Activated naive CD8-positive, alpha-beta T cell treated with anti-CD3 and anti-CD28 coated beads for 36 hours (primary cell): Measurements from ENCODE around the gene YLPM1. TPM values are rescaled to one million over a fixed set of nuclear protein-coding genes. Genes with fewer than 3 reads are reported as not detected.

Experiments
- DNase-seq: peaks from one replicate; pipeline ENCODE4 v3.0.0; 2021
- H3K27ac Mint-ChIP-seq: one replicate; pipeline ENCODE4 v1.8.0; 2022; ENCODE audit warnings: mild to moderate bottlenecking, moderate library complexity, mixed read lengths
- H3K27me3 Mint-ChIP-seq: one replicate; pipeline ENCODE4 v1.8.0; 2022; ENCODE audit warnings: mild to moderate bottlenecking, mixed read lengths
- H3K36me3 Mint-ChIP-seq: one replicate; pipeline ENCODE4 v1.8.0; 2021; ENCODE audit warnings: mild to moderate bottlenecking, mixed read lengths
- H3K4me1 Mint-ChIP-seq: one replicate; pipeline ENCODE4 v1.8.0; 2021; ENCODE audit warnings: mixed read lengths
- H3K4me3 Mint-ChIP-seq: one replicate; pipeline ENCODE4 v1.8.0; 2022; ENCODE audit warnings: mild to moderate bottlenecking, moderate library complexity, mixed read lengths
- H3K9me3 Mint-ChIP-seq: one replicate; pipeline ENCODE4 v1.8.0; 2022; ENCODE audit warnings: mixed read lengths
- total RNA-seq, 2 experiments: library from RNA; stranded (reverse); gene quantifications; one replicate each; pipeline ENCODE4 v1.2.3, GENCODE V29; 2021

The YLPM1 gene, protein sequence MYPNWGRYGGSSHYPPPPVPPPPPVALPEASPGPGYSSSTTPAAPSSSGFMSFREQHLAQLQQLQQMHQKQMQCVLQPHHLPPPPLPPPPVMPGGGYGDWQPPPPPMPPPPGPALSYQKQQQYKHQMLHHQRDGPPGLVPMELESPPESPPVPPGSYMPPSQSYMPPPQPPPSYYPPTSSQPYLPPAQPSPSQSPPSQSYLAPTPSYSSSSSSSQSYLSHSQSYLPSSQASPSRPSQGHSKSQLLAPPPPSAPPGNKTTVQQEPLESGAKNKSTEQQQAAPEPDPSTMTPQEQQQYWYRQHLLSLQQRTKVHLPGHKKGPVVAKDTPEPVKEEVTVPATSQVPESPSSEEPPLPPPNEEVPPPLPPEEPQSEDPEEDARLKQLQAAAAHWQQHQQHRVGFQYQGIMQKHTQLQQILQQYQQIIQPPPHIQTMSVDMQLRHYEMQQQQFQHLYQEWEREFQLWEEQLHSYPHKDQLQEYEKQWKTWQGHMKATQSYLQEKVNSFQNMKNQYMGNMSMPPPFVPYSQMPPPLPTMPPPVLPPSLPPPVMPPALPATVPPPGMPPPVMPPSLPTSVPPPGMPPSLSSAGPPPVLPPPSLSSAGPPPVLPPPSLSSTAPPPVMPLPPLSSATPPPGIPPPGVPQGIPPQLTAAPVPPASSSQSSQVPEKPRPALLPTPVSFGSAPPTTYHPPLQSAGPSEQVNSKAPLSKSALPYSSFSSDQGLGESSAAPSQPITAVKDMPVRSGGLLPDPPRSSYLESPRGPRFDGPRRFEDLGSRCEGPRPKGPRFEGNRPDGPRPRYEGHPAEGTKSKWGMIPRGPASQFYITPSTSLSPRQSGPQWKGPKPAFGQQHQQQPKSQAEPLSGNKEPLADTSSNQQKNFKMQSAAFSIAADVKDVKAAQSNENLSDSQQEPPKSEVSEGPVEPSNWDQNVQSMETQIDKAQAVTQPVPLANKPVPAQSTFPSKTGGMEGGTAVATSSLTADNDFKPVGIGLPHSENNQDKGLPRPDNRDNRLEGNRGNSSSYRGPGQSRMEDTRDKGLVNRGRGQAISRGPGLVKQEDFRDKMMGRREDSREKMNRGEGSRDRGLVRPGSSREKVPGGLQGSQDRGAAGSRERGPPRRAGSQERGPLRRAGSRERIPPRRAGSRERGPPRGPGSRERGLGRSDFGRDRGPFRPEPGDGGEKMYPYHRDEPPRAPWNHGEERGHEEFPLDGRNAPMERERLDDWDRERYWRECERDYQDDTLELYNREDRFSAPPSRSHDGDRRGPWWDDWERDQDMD (N-terminal part only)
- 10 to 100 TPM; 48.5 to 51.8 TPM for total RNA-seq

DNA sequence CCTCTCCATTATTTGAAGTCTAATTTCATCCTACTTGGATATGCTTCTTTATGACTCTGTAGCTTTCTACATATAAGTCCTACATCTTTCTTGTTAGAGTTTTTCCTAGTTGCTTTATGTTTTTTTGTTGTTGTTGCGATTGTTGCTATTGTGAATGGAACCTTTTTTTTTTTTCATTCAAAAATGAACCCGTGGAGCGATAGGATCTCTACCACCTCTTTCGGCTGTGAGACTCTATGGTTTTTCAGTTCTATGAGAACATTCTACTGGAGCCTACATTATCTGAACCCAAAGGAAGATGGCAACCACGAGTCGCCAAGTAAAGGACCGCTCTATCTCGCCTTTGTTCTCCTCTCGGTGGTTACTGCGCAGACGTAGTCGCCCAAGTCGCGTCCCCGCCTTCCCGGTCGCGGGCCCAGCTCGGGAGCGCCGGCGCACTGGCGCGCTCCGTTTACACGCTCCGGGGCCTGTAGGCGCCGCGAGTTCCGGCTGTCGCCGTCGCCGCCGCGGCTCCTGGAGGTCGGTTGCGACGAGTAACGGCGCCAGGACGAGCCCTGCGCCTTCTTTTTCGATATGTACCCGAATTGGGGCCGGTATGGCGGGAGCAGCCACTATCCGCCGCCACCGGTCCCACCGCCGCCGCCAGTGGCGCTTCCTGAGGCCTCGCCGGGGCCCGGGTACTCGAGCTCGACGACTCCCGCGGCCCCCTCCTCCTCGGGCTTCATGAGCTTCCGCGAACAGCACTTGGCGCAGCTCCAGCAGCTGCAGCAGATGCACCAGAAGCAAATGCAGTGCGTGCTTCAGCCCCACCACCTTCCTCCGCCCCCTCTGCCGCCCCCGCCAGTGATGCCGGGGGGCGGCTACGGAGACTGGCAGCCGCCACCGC, at the start of gene YLPM1:
Gene YLPM1 (plus strand): TSS at position 400 of the 886 bp plus-strand sequence. CDS start 174 bp downstream, at position 574.
- H3K4me3 Mint-ChIP-seq: peak within 1 kb of the TSS; percentile 98
- H3K27ac Mint-ChIP-seq: peak within 1 kb of the TSS; percentile 89
- H3K4me1 Mint-ChIP-seq: peaks cover 41% of the 10 kb centered on the region
- no peaks in the 10 kb centered on the region for H3K9me3 Mint-ChIP-seq
- peaks cover 27% of the 10 kb centered on the region for H3K36me3 Mint-ChIP-seq
- DNase-seq: peak; percentile 91
- no peaks in the 10 kb centered on the region for H3K27me3 Mint-ChIP-seq

DNA sequence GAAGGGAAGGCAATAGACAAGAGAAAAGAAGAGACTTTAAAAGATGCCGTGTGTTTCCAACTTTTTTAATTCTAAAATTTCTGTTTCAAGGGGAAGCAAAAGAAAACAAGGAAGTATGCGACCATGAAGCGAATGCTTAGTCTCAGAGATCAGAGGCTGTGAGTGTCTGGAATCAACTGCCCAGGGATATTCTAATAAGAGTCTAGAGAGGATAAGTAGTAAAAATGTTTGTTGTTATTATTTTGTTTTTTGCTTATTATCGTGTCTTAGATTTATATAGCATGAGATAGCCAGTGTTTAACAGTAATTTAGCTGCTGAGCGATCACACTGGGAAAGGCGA, 49.8 kb upstream of the YLPM1 start:
- DNase-seq: no peak
- Mint-ChIP-seq H3K27me3 (no peaks in the 10 kb centered on the region), H3K4me3 (peak overlapping the region; percentile 98), H3K9me3 (no peaks in the 10 kb centered on the region), H3K4me1 (peaks cover 37% of the 10 kb centered on the region), H3K27ac (peak overlapping the region; percentile 95), H3K36me3 (peaks cover 13% of the 10 kb centered on the region)

DNA sequence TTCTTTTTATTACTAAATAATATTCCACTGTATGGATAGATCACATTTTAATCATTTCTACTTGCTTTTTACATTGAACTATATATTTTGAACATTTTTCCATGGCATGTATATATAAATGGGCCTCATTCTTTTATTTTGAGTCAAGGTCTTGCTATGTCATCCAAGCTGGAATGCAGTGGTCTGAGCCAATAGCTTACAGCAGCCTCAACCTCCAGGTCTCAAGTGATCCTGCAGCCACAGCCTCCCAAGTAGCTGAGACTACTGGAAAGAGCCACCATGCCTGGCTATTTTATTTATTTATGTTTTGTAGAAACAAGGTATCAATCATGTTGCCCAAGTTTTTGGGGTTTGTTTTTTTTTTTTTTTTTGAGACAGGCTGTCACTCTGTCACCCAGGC, 42.6 kb upstream of the YLPM1 start:
- H3K27ac Mint-ChIP-seq: no peak overlapping the region
- H3K27me3 Mint-ChIP-seq: no peaks in the 10 kb centered on the region
- H3K4me3 Mint-ChIP-seq: no peak overlapping the region
- DNase-seq: no peak
- no peaks in the 10 kb centered on the region for H3K9me3 Mint-ChIP-seq
- peaks cover 20% of the 10 kb centered on the region for H3K36me3 Mint-ChIP-seq
- peaks cover 2% of the 10 kb centered on the region for H3K4me1 Mint-ChIP-seq

DNA sequence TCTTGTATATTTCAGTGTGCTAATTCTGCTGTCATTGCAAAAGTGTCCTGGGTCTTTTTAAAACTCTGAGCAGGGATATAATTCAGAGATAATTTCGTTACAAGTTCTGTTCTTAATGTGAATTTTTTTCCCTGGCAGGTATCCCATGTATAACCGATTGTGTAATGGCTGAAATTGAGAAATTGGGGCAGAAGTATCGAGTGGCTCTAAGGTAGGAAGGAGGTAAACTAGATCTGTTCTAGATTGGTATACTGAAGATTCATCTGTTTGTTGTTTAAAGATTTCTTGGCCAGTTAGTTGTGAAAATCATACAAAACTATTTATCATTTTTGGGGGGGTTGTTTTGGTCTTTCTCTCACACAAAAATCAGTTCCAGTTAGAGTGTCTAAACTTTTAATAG, 40.0 kb upstream of the YLPM1 start:
- H3K36me3 Mint-ChIP-seq: peaks cover 25% of the 10 kb centered on the region
- no peak overlapping the region for H3K27ac Mint-ChIP-seq
- no peak for DNase-seq
- H3K4me1 Mint-ChIP-seq: no peaks in the 10 kb centered on the region
- no peaks in the 10 kb centered on the region for H3K9me3 Mint-ChIP-seq
- H3K4me3 Mint-ChIP-seq: no peak overlapping the region
- no peaks in the 10 kb centered on the region for H3K27me3 Mint-ChIP-seq

DNA sequence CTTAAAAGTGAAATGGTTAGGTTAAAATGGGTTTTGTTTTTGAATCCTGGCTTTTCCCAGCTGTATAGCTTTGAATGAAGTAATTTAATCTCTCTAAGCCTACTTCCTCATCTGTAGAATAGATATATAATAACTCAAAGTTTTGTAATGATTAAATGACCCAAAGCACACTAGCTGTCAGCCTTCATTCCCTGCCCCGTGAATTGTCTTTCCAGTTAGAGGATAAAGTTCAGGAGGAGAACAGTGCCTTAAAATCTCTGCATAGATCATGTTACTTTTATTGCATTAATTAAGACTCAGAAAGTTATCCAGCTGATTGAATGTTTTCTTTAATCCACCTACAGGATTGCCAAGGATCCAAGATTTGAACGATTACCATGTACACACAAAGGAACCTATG, 30.7 kb upstream of the YLPM1 start:
- Mint-ChIP-seq H3K4me3 (no peak overlapping the region), H3K27ac (no peak overlapping the region), H3K27me3 (no peaks in the 10 kb centered on the region)

DNA sequence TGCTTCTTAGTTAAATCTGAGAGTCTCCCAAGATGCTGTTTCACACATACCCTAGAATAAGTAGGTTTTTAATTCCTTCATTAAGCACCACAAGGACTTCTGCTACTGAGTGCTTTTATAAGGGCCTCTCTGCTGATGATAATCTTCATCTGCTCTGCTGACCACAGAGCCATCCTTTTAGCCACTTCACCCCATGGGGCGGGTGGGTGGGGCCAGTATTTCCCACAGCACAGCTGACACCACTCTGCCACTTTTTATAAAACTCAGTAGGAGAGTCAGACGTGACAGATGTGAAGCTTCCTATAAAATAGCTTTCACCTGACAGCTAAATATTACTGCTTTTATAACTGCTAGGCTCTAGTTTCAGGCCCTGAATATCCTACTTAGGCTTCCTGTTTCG, 29.9 kb upstream of the YLPM1 start:
- no peaks in the 10 kb centered on the region for H3K4me1 Mint-ChIP-seq
- peaks cover 19% of the 10 kb centered on the region for H3K36me3 Mint-ChIP-seq
- H3K27ac Mint-ChIP-seq: no peak overlapping the region
- no peak overlapping the region for H3K4me3 Mint-ChIP-seq
- no peaks in the 10 kb centered on the region for H3K9me3 Mint-ChIP-seq
- DNase-seq: no peak
- no peaks in the 10 kb centered on the region for H3K27me3 Mint-ChIP-seq

More for the DNA sequence above, 30.7 kb upstream of the YLPM1 start:
- peaks cover 17% of the 10 kb centered on the region for H3K36me3 Mint-ChIP-seq
- DNase-seq: no peak
- no peaks in the 10 kb centered on the region for H3K9me3 Mint-ChIP-seq
- no peaks in the 10 kb centered on the region for H3K4me1 Mint-ChIP-seq

DNA sequence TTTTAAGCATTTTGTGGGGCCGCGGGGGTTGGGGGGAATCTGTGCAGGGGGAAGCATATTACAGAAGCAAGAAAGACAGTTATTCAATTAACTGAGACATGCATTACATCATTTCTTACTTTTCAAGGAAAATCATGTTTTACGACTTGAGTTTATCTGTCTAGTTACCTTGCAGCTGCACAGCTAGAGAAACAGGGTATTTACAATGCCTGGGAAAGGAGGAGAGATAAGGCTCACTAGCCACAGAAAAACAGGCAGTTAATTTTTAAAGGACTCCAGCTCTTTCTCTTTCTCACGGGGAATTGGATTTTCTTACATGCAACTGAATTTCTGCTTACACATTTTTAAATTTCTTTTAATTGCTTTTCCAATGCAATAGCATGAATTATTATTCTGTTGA, 28.0 kb upstream of the YLPM1 start:
- no peaks in the 10 kb centered on the region for H3K9me3 Mint-ChIP-seq
- H3K27me3 Mint-ChIP-seq: no peaks in the 10 kb centered on the region
- DNase-seq: no peak
- H3K27ac Mint-ChIP-seq: no peak overlapping the region
- H3K4me3 Mint-ChIP-seq: no peak overlapping the region
- H3K36me3 Mint-ChIP-seq: peaks cover 29% of the 10 kb centered on the region
- no peaks in the 10 kb centered on the region for H3K4me1 Mint-ChIP-seq

DNA sequence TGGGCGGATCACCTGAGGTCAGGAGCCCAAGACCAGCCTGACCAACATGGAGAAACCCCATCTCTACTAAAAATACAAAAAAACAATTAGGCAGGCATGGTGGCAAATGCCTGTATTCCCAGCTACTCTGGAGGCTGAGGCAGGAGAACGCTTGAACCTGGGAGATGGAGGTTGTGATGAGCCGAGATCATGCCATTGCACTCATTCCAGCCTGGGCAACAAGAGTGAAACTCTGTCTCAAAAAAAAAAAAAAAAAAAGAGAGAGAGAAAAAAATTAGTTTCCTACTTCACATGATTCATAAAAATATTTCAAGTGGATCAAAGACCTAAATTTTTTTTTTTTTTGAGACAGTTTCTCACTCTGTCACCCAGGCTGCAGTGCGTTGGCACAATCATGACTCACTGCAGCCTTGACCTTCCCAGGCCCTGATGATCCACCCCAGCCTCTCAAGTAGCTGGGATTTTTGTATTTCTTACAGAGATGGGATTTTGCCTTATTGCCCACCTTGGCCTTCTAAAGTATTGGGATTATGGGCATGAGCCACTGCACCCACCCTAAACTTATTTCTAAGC, 25.3 kb upstream of the YLPM1 start:
- peaks cover 27% of the 10 kb centered on the region for H3K36me3 Mint-ChIP-seq
- DNase-seq: peak; percentile 10
- H3K4me3 Mint-ChIP-seq: no peak overlapping the region
- no peak overlapping the region for H3K27ac Mint-ChIP-seq
- H3K4me1 Mint-ChIP-seq: no peaks in the 10 kb centered on the region
- H3K27me3 Mint-ChIP-seq: no peaks in the 10 kb centered on the region
- no peaks in the 10 kb centered on the region for H3K9me3 Mint-ChIP-seq

DNA sequence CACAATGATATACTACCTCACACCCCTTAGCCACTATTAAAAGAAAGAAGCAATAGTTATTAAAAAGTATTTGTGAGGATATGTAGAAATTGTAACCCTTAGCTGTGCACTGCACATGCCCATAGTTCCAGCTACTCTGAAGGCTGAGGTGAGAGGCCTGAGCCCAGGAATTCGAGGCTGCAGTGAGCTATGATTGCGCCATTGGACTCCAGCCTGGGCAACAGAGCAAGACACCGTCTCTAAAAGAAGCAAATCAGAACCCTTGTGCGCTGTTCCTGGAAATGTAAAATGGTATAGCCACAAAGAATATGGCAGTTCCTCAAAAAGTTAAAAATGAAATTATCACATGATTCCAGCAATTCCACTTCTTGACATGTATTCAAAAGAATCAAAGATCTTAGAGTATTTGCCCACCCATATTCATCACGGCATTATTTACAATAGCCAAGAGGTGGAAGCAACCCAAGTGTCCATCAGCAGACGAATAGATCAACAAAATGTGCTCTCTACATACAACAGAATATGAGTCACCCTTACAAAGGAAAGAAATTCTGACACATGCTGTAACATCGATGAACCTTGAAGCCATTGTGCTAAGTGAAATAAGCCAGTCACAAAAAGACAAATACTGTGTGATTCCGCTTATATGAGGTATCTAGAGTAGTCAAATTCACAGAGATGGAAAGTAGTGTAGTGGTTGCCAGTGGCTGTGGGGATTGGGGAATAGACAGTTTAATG, 23.7 kb upstream of the YLPM1 start:
- H3K36me3 Mint-ChIP-seq: peaks cover 24% of the 10 kb centered on the region
- no peaks in the 10 kb centered on the region for H3K27me3 Mint-ChIP-seq
- DNase-seq: no peak
- H3K4me1 Mint-ChIP-seq: peaks cover 8% of the 10 kb centered on the region
- no peak overlapping the region for H3K27ac Mint-ChIP-seq
- H3K4me3 Mint-ChIP-seq: no peak overlapping the region
- no peaks in the 10 kb centered on the region for H3K9me3 Mint-ChIP-seq

DNA sequence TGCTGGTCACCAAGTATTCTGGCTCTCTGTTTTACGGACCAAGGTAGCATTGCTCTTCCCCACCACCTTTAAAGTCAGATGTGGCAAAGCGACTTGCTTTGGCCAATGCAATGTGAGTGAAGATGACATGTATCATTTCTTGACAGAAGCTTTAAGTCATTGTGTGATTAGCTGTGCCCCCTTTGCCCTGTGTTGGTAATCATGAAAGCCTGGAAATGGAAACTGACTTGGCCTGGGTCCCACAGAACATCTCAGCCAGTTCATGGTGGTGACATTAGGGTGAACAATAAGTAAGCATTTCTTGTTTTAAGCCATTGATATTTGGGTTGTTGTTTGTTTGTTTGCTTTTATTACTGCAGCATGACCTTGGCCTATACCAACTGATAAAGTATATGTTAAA, 15.9 kb upstream of the YLPM1 start:
- no peaks in the 10 kb centered on the region for H3K36me3 Mint-ChIP-seq
- no peak overlapping the region for H3K27ac Mint-ChIP-seq
- peaks cover 4% of the 10 kb centered on the region for H3K9me3 Mint-ChIP-seq
- peaks cover 8% of the 10 kb centered on the region for H3K4me1 Mint-ChIP-seq
- no peak for DNase-seq
- no peak overlapping the region for H3K4me3 Mint-ChIP-seq
- H3K27me3 Mint-ChIP-seq: no peaks in the 10 kb centered on the region

DNA sequence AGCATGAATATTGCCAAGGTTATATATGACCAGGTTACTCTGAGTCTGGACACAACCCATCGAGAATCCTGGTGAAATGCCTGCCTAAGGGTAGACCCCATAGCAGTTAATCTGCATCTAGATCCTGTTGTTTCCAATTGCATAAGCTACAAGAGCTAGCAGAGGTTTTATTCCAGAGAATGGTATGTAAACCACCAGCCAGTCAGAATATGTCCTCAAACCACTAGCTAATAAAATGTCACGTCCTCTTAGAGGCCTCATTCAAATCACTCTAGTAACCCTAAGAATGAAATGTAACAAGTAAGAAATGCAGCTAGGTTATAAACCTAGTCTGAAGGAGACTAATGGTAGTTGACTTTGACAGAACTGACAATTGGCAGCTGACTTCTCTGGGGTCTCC, 9.0 kb upstream of the YLPM1 start:
- no peaks in the 10 kb centered on the region for H3K4me1 Mint-ChIP-seq
- no peak overlapping the region for H3K4me3 Mint-ChIP-seq
- peaks cover 3% of the 10 kb centered on the region for H3K27me3 Mint-ChIP-seq
- H3K36me3 Mint-ChIP-seq: peaks cover 4% of the 10 kb centered on the region
- DNase-seq: no peak
- no peak overlapping the region for H3K27ac Mint-ChIP-seq
- peaks cover 9% of the 10 kb centered on the region for H3K9me3 Mint-ChIP-seq

DNA sequence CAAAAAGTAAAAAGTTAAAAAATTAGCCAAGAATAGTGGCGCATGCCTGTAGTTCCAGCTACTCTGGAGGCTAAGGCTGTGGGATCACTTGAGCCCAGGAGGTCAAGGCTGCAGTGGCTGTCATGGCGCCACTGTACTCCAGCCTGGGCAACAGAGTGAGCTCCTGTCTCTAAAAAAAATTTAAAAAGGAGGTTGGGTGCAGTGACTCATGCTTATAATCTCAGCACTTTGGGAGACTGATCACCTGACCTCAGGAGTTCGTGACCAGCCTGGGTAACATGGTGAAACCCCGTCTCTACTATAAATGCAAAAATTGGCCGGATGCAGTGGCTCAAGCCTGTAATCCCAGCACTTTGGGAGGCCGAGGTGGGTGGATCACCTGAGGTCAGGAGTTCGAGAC, 8.2 kb upstream of the YLPM1 start:
- Mint-ChIP-seq H3K36me3 (peaks cover 4% of the 10 kb centered on the region), H3K27me3 (peaks cover 3% of the 10 kb centered on the region), H3K4me3 (no peak overlapping the region), H3K9me3 (peaks cover 9% of the 10 kb centered on the region), H3K27ac (no peak overlapping the region), H3K4me1 (no peaks in the 10 kb centered on the region)
- DNase-seq: no peak

DNA sequence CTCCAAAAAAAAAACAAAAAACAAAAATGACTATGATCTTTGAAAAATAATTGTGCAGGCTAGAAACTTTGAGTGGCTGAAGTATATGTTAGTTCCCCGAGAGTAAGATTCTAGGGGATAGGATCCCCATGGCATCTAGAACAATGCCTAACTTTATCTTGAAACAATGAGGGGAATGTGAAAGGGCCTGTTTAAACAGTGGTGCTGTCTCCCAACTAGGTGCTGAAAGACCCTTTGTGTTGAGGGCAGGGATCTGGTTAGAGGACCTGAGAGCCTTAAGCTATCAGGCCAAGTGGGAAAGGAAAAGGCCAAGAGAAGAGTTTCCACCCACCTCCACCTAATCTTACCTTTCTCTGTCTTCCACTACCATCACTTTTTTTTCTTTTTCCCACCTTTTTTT, 6.8 kb upstream of the YLPM1 start:
- DNase-seq: no peak
- no peaks in the 10 kb centered on the region for H3K4me1 Mint-ChIP-seq
- peaks cover 3% of the 10 kb centered on the region for H3K27me3 Mint-ChIP-seq
- peaks cover 4% of the 10 kb centered on the region for H3K36me3 Mint-ChIP-seq
- no peak overlapping the region for H3K4me3 Mint-ChIP-seq
- no peak overlapping the region for H3K27ac Mint-ChIP-seq
- H3K9me3 Mint-ChIP-seq: peaks cover 9% of the 10 kb centered on the region
